IMR-90 (cell line): ENCODE data around the gene LRRC40. TPM values are rescaled to one million over a fixed set of nuclear protein-coding genes. Genes with fewer than 3 reads are reported as not detected.
A peak's percentile ranks its signal among the peaks of the same experiment; 100 is the strongest.

Experiments
- ATAC-seq: fragments of 200-7000 bp; cut with Tn5 transposase; 2 replicates; pipeline ENCODE4 v1.9.1; 2020; ENCODE audit warnings: low read depth, mild to moderate bottlenecking, moderate library complexity
- BruUV-seq: library from RNA; stranded (reverse); fragments of 400-500 nt; replicated peaks from 2 replicates; lab custom pipeline; 2021; lab: Mats Ljungman, UMichigan
- CTCF ChIA-PET: fragments of 300-600 bp; formaldehyde crosslinking; extraction: SDS; loops from one replicate; lab custom pipeline; 2021; ENCODE audit warnings: antibody characterized with exemption; lab: Yijun Ruan, JAX
- POLR2A ChIA-PET: fragments of 300-600 bp; sonication (Branson Sonifier 250); formaldehyde crosslinking; loops from one replicate; lab custom pipeline; 2022; ENCODE audit warnings: antibody characterized with exemption; ENCODE audit not compliant: unreplicated experiment; lab: Charles Lee
- DNase-seq: peaks from one replicate; pipeline ENCODE4 v3.0.0; 2013
- H2AFZ ChIP-seq: replicated peaks from 2 replicates; pipeline ENCODE3; 2013; ENCODE audit warnings: low read length, mild to moderate bottlenecking; ENCODE audit not compliant: poor library complexity
- H2AK5ac ChIP-seq: 2 replicates; pipeline ENCODE4 v1.6.1; 2013; ENCODE audit warnings: low read depth, low read length, inconsistent platforms
- H2AK9ac ChIP-seq: replicated peaks from 2 replicates; pipeline ENCODE3; 2013; ENCODE audit warnings: mild to moderate bottlenecking, low read depth, low read length, moderate library complexity; ENCODE audit not compliant: poor library complexity
- H2BK120ac ChIP-seq: 2 replicates; pipeline ENCODE4 v1.6.1; 2013; ENCODE audit warnings: low read depth, low read length, inconsistent platforms
- H2BK15ac ChIP-seq: 3 replicates; pipeline ENCODE4 v1.6.1; 2013; ENCODE audit warnings: low read depth, low read length, inconsistent platforms
- H2BK20ac ChIP-seq: 2 replicates; pipeline ENCODE4 v1.6.1; 2013; ENCODE audit warnings: low read depth, mild to moderate bottlenecking, inconsistent platforms, low read length, moderate library complexity
- H2BK5ac ChIP-seq: 2 replicates; pipeline ENCODE4 v1.6.1; 2013; ENCODE audit warnings: mild to moderate bottlenecking, low read depth, low read length, inconsistent platforms; ENCODE audit not compliant: poor library complexity, severe bottlenecking
- H3K14ac ChIP-seq: replicated peaks from 2 replicates; pipeline ENCODE4 v1.6.1; 2013; ENCODE audit warnings: low read depth, low read length, inconsistent platforms
- H3K18ac ChIP-seq: 2 replicates; pipeline ENCODE4 v1.6.1; 2013; ENCODE audit warnings: low read depth, low read length, control low read depth
- H3K23ac ChIP-seq: 2 replicates; pipeline ENCODE4 v1.6.1; 2013; ENCODE audit warnings: low read depth, low read length, inconsistent platforms
- H3K27ac ChIP-seq: 2 replicates; pipeline ENCODE4 v1.5.1; 2013; ENCODE audit warnings: mild to moderate bottlenecking, control low read depth, low read length; ENCODE audit not compliant: insufficient read depth
- H3K27me3 ChIP-seq: 2 replicates; pipeline ENCODE4 v1.6.1; 2013; ENCODE audit warnings: low read length; ENCODE audit not compliant: control insufficient read depth, insufficient read depth
- H3K36me3 ChIP-seq: 2 replicates; pipeline ENCODE4 v1.6.1; 2013; ENCODE audit warnings: low read length, mixed read lengths; ENCODE audit not compliant: control insufficient read depth, insufficient read depth
- H3K4ac ChIP-seq: 2 replicates; pipeline ENCODE4 v1.6.1; 2013; ENCODE audit warnings: low read depth, low read length, inconsistent platforms
- H3K4me1 ChIP-seq: 2 replicates; pipeline ENCODE4 v1.6.1; 2013; ENCODE audit warnings: low read length, mixed read lengths; ENCODE audit not compliant: control insufficient read depth, insufficient read depth
- H3K4me2 ChIP-seq: 2 replicates; pipeline ENCODE4 v1.6.1; 2013; ENCODE audit warnings: low read depth, mild to moderate bottlenecking, control low read depth, low read length, moderate library complexity
- H3K4me3 ChIP-seq: 2 replicates; pipeline ENCODE4 v1.5.1; 2013; ENCODE audit warnings: low read depth, mild to moderate bottlenecking, control low read depth, low read length, moderate library complexity; ENCODE audit not compliant: insufficient read depth
- H3K56ac ChIP-seq: 2 replicates; pipeline ENCODE4 v1.6.1; 2013; ENCODE audit warnings: low read length, inconsistent platforms; ENCODE audit not compliant: insufficient read depth; ENCODE audit errors: extremely low read depth
- H3K79me1 ChIP-seq, 2 experiments: 2 replicates each; pipeline ENCODE4 v1.6.1; 2013; ENCODE audit warnings: low read length in 2 of 2, inconsistent platforms in 1 of 2, low read depth in 1 of 2
- H3K9ac ChIP-seq: 2 replicates; pipeline ENCODE4 v1.6.1; 2013; ENCODE audit warnings: low read depth, low read length, control low read depth
- H3K9me1 ChIP-seq: 2 replicates; pipeline ENCODE4 v1.6.1; 2013; ENCODE audit warnings: low read length, inconsistent platforms; ENCODE audit not compliant: insufficient read depth
- H3K9me3 ChIP-seq: 2 replicates; pipeline ENCODE4 v1.6.1; 2013; ENCODE audit warnings: low read length; ENCODE audit not compliant: control insufficient read depth, insufficient read depth
- H4K20me1 ChIP-seq: 2 replicates; pipeline ENCODE4 v1.6.1; 2013; ENCODE audit warnings: low read length, inconsistent platforms; ENCODE audit not compliant: insufficient read depth
- H4K5ac ChIP-seq: 2 replicates; pipeline ENCODE4 v1.6.1; 2013; ENCODE audit warnings: mild to moderate bottlenecking, low read depth, low read length, control low read depth
- H4K8ac ChIP-seq, 2 experiments: 2 replicates each; pipeline ENCODE4 v1.6.1; 2013; ENCODE audit warnings: low read depth in 2 of 2, low read length in 2 of 2, control low read depth in 1 of 2, inconsistent platforms in 1 of 2
- H4K91ac ChIP-seq: 2 replicates; pipeline ENCODE4 v1.6.1; 2013; ENCODE audit warnings: low read depth, low read length, inconsistent platforms; ENCODE audit not compliant: insufficient read depth
- CEBPB ChIP-seq: IDR thresholded peaks from 2 replicates; pipeline ENCODE4 v1.6.1; 2012; ENCODE audit warnings: low read depth, low read length, improper control_type of control experiment
- CHD1 ChIP-seq: IDR thresholded peaks from 2 replicates; pipeline ENCODE4 v1.6.1; 2012; ENCODE audit warnings: low read depth, low read length, improper control_type of control experiment
- FOS ChIP-seq: fragments of 150-350 bp; IDR thresholded peaks from 2 replicates; pipeline ENCODE4 v1.6.1; 2016; ENCODE audit warnings: low read depth, low read length
- MAFK ChIP-seq: IDR thresholded peaks from 2 replicates; pipeline ENCODE4 v1.6.1; 2012; ENCODE audit warnings: low read depth, low read length, improper control_type of control experiment
- MAZ ChIP-seq: IDR thresholded peaks from 2 replicates; pipeline ENCODE4 v1.6.1; 2012; ENCODE audit warnings: low read depth, mild to moderate bottlenecking, low read length, improper control_type of control experiment, moderate library complexity, borderline replicate concordance
- MXI1 ChIP-seq: IDR thresholded peaks from 2 replicates; pipeline ENCODE4 v1.6.1; 2012; ENCODE audit warnings: low read depth, mild to moderate bottlenecking, low read length, moderate library complexity, borderline replicate concordance
- NFE2L2 ChIP-seq: fragments of 150-350 bp; IDR thresholded peaks from 2 replicates; pipeline ENCODE4 v1.6.1; 2016; ENCODE audit warnings: low read depth, mild to moderate bottlenecking, low read length
- POLR2A ChIP-seq: IDR thresholded peaks from 2 replicates; pipeline ENCODE4 v1.6.1; 2012; ENCODE audit warnings: mild to moderate bottlenecking, low read depth, low read length
- RAD21 ChIP-seq: IDR thresholded peaks from 2 replicates; pipeline ENCODE4 v1.6.1; 2012; ENCODE audit warnings: low read length, improper control_type of control experiment
- RCOR1 ChIP-seq: IDR thresholded peaks from 2 replicates; pipeline ENCODE4 v1.6.1; 2012; ENCODE audit warnings: mild to moderate bottlenecking, low read length, improper control_type of control experiment; ENCODE audit not compliant: insufficient replicate concordance
- RFX5 ChIP-seq: IDR thresholded peaks from 2 replicates; pipeline ENCODE4 v1.8.0; 2012; ENCODE audit warnings: low read depth, mild to moderate bottlenecking, low read length, moderate library complexity
- SMC3 ChIP-seq: fragments of 150-350 bp; IDR thresholded peaks from 2 replicates; pipeline ENCODE4 v1.6.1; 2016; ENCODE audit warnings: low read depth, mild to moderate bottlenecking, antibody characterized with exemption, low read length, moderate library complexity
- WGBS, 2 experiments: methylation state at CpG; one replicate each; pipeline versions ENCODE4 v1.1.5 to v1.1.7; 2013; ENCODE audit warnings: missing lambda C conversion rate in 2 of 2; ENCODE audit not compliant: insufficient read length in 1 of 2; ENCODE audit errors: extremely low coverage in 2 of 2; 5-methylcytosine and 5-hydroxymethylcytosine counted together
- dilution Hi-C: fragments of 300-500 bp; cut with HindIII; formaldehyde crosslinking; loops from one replicate; pipeline ENCODE4 v1.14.3; 2018; ENCODE audit warnings: low sequenced_read_pairs; ENCODE audit not compliant: unreplicated experiment
- in situ Hi-C: fragments of 300-500 bp; cut with MboI; formaldehyde crosslinking; loops from 3 replicates; pipeline ENCODE4 v1.14.3; 2019; ENCODE audit warnings: low sequenced_read_pairs, inconsistent platforms, mixed read lengths
- intact Hi-C: fragments of 100-400 bp; cut with micrococcal nuclease; formaldehyde crosslinking; loops from 2 replicates; pipeline ENCODE4 v1.10.0; 2022
- polyA plus RNA-seq, 3 experiments: library from polyadenylated mRNA; depleted of rRNA; stranded (reverse); fragments of >200 nt; gene quantifications; 2 replicates each; pipeline ENCODE4 v1.2.3, GENCODE V29; 2012; ENCODE audit warnings: low replicate concordance in 1 of 3
- total RNA-seq: library from RNA; depleted of rRNA; stranded (reverse); fragments of >200 nt; gene quantifications from 2 replicates; pipeline ENCODE4 v1.2.3, GENCODE V29; 2012
- TF ChIP-seq, protein P1 (sequence below): conservative IDR thresholded peaks from 2 replicates; pipeline ENCODE4 v1.5.1; 2012; ENCODE audit warnings: mild to moderate bottlenecking, low read depth, low read length, improper control_type of control experiment
- TF ChIP-seq, protein P2 (sequence below): fragments of 150-350 bp; IDR thresholded peaks from 2 replicates; pipeline ENCODE4 v1.6.1; 2016; ENCODE audit warnings: low read depth, mild to moderate bottlenecking, low read length, moderate library complexity, borderline replicate concordance
- TF ChIP-seq, protein P3 (sequence below): fragments of 150-350 bp; IDR thresholded peaks from 2 replicates; pipeline ENCODE4 v1.6.1; 2017; ENCODE audit warnings: mild to moderate bottlenecking, antibody characterized with exemption, low read length, low read depth

LRRC40 gene
- total and polyA plus RNA-seq, 2 of the 4 experiments (the other 2 are of a cell fraction) = 11.1 to 17.4 TPM

DNA sequence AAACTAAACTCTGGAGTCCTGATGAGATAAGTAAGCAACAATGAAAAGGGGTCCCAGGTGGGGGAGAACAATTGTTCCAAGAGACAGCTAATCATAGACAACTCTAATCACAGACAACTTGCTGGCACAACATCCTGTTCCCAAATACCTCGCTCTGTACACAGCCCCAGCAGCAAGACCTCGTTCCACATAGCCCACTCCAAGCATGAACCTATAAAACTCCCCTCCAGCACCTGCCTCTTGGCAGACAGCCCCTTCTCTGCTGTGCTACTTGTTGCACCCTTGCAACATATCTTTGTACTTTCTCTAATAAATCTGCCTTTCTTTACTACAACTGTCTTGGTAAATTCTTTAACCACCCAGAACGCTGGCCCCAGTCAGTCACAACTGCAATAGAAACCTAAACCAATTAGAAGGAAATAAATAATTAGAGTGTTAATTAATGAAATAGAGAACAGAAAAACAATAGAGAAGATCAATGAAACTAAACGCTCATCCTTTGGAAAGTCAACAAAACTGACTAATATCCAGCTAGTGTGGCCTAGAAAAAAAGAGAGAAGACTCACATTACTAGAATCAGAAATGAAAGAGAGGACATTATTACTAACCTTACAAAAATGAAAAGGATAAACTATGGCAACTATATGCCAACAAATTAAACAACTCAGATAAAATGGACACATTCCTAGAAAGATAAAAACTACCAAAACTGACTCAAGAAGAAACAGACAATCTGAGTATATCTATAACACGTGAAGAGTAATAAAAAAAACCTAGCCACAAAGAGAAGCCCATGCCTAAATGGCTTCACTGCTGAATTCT is 36.1 kb downstream of the LRRC40 start:
- intact Hi-C loops (no loop called here), dilution Hi-C loops (no loop called here), in situ Hi-C loops (no loop called here)
- no peak overlapping the region for H2BK15ac ChIP-seq
- no peak overlapping the region for H2AK9ac ChIP-seq
- H4K91ac ChIP-seq = no peak overlapping the region
- no peak overlapping the region for H4K8ac ChIP-seq
- DNase-seq (peak; percentile 45), ATAC-seq (peak; percentile 75)
- H2BK120ac ChIP-seq = no peak overlapping the region
- H2BK5ac ChIP-seq = no peak overlapping the region
- CTCF ChIA-PET = no interaction called here
- H3K36me3 ChIP-seq = peaks cover 3% of the 10 kb centered on the region; the same call in 1 of the 2 replicates
- no peaks in the 10 kb centered on the region for H4K20me1 ChIP-seq
- WGBS, 2 experiments = 83% methylated on average over 2 of the region's 5 CpGs; no CpG with 5 or more reads in 1 of the 2 experiments
- 0 out of 2 replicates have a peak, but pooled peaks cover 2% of the 10 kb centered on the region for H3K9me1 ChIP-seq
- no peak overlapping the region for H3K14ac ChIP-seq
- H3K27ac ChIP-seq = no peak overlapping the region
- POLR2A ChIA-PET = no interaction called here
- no peak overlapping the region for H3K9ac ChIP-seq
- H2AK5ac ChIP-seq = no peak overlapping the region
- no peak overlapping the region for H3K18ac ChIP-seq
- no peak overlapping the region for H4K5ac ChIP-seq
- H3K9me3 ChIP-seq = no peaks in the 10 kb centered on the region
- H3K23ac ChIP-seq = no peak overlapping the region
- H3K4me2 ChIP-seq = no peak overlapping the region
- H2BK20ac ChIP-seq = no peak overlapping the region
- H3K79me1 ChIP-seq = peaks cover 5 to 9% of the 10 kb centered on the region in 2 experiments; a peak in 3 of 4 replicates
- H2AFZ ChIP-seq = no peak overlapping the region
- H3K4me1 ChIP-seq = peaks cover 2% of the 10 kb centered on the region; the same call in 1 of the 2 replicates
- no peak overlapping the region for H3K4ac ChIP-seq
- BruUV-seq = no TSS peak
- no peak overlapping the region for H3K4me3 ChIP-seq
- H3K56ac ChIP-seq = no peak overlapping the region
- H3K27me3 ChIP-seq = no peaks in the 10 kb centered on the region
- TF ChIP-seq RCOR1 (no peak), NFE2L2 (no peak), RFX5 (no peak), POLR2A (no peak), CEBPB (no peak), MXI1 (no peak), FOS (no peak), MAFK (no peak), RAD21 (no peak), MAZ (no peak), CHD1 (no peak), SMC3 (no peak)
- TF ChIP-seq, protein P1, sequence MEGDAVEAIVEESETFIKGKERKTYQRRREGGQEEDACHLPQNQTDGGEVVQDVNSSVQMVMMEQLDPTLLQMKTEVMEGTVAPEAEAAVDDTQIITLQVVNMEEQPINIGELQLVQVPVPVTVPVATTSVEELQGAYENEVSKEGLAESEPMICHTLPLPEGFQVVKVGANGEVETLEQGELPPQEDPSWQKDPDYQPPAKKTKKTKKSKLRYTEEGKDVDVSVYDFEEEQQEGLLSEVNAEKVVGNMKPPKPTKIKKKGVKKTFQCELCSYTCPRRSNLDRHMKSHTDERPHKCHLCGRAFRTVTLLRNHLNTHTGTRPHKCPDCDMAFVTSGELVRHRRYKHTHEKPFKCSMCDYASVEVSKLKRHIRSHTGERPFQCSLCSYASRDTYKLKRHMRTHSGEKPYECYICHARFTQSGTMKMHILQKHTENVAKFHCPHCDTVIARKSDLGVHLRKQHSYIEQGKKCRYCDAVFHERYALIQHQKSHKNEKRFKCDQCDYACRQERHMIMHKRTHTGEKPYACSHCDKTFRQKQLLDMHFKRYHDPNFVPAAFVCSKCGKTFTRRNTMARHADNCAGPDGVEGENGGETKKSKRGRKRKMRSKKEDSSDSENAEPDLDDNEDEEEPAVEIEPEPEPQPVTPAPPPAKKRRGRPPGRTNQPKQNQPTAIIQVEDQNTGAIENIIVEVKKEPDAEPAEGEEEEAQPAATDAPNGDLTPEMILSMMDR = no peak
- TF ChIP-seq, protein P2, sequence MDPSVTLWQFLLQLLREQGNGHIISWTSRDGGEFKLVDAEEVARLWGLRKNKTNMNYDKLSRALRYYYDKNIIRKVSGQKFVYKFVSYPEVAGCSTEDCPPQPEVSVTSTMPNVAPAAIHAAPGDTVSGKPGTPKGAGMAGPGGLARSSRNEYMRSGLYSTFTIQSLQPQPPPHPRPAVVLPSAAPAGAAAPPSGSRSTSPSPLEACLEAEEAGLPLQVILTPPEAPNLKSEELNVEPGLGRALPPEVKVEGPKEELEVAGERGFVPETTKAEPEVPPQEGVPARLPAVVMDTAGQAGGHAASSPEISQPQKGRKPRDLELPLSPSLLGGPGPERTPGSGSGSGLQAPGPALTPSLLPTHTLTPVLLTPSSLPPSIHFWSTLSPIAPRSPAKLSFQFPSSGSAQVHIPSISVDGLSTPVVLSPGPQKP = no peak
- TF ChIP-seq, protein P3, sequence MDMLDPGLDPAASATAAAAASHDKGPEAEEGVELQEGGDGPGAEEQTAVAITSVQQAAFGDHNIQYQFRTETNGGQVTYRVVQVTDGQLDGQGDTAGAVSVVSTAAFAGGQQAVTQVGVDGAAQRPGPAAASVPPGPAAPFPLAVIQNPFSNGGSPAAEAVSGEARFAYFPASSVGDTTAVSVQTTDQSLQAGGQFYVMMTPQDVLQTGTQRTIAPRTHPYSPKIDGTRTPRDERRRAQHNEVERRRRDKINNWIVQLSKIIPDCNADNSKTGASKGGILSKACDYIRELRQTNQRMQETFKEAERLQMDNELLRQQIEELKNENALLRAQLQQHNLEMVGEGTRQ = no peak
